Measurements from ENCODE around the gene TTC38. TPM values are rescaled to one million over a fixed set of nuclear protein-coding genes. Genes with fewer than 3 reads are reported as not detected.

Gene TTC38
- total RNA-seq, 1 experiment from 2014 or later = 36.3 TPM

DNA sequence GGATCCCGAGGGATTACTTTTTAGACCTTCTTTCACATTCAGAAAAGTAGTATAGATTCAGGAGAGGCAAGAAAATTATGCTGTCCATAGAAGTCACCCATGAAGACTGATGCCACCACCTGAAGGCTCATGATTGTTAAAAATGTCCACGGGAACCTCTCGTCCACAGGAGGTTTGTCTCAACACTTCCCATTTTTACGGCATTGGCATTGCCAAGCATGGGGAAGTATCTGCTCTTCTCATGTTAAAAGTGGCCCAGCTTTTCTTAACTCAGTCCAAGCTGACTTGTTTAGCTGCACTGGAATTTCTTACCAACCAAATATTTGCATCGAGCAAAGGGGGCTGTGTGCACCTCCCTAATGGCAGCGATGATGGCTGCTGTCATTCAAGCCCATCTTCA, 27.3 kb upstream of the TTC38 start:
- no peak overlapping the region for H3K4me3 ChIP-seq
- 0 out of 2 replicates have a peak, but pooled peaks cover 2% of the 10 kb centered on the region for H3K36me3 ChIP-seq
- DNase-seq = no peak
- H3K27me3 ChIP-seq = no peaks in the 10 kb centered on the region
- H3K9me3 ChIP-seq = no peaks in the 10 kb centered on the region

DNA sequence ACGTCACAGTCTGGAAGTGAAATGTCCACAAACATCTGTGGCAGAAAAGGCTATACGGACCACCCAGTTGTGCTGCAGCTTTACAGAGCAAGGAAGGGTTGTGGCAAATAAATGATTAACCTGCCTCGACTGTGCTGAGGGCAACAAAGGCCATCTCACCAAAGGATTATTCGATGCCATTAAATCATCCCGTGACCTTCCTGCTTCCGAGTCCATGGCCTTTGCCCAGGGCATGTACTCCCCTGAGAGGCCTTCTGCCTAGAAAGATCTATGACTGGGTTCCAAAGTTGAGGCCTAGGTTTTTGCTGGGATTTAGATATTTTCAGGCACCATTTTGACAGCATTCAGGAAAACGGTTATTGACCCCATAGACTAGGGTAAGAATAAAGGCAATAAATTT, 26.9 kb upstream of the TTC38 start:
- DNase-seq = no peak
- no peaks in the 10 kb centered on the region for H3K27me3 ChIP-seq
- H3K36me3 ChIP-seq = 0 out of 2 replicates have a peak, but pooled peaks cover 2% of the 10 kb centered on the region
- H3K4me3 ChIP-seq = no peak overlapping the region
- no peaks in the 10 kb centered on the region for H3K9me3 ChIP-seq

DNA sequence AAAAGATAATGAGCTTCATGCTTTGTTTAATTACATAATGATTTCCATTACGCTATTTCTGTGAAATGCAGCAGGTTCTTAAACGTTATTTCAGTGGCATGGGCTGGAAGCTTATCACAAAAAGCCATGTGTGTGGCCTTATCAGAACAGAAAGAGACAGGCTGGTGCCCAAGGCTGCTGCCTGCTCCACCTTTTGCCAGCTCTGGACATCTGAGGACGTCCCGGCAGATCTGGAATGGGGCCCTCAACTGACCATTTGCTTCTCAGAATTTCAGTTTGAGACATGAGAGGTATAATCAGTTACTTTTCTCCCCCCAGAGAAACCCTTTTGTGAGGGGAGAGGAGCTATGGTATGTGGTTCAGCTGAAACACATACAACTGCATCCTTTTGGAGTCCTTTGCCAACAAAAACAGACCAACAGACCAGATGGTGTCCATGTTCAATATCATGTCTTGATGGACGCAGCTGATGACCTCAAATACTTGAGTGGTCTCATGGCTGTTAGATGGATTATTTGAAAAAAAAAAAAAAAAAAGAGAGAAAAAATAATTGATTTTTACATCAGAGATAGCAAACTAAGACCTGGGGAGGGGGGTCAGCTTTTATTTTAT, 26.3 kb upstream of the TTC38 start:
- Histone ChIP-seq H3K4me3 (no peak overlapping the region), H3K27me3 (no peaks in the 10 kb centered on the region), H3K36me3 (0 out of 2 replicates have a peak, but pooled peaks cover 2% of the 10 kb centered on the region), H3K9me3 (no peaks in the 10 kb centered on the region)
- DNase-seq = no peak

DNA sequence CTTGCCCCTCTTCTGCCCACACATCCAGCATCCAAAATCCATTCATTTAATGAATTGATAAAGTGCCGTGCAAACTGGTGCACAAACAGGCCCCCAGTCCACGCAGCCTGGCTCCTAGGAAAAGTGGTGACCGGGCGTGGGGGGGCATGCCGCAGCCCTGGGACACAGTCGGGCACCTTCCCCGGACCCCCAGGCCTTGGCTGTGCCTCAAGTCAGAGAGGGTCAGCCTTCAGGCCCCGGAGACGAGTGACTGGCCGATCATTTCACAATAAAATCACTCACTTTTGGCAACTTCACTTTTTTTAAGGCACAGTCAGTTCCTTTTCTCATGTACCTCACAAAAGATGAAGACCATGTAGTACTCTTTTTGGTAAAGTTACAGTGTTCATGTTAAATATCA, 25.7 kb upstream of the TTC38 start:
- Histone ChIP-seq H3K36me3 (0 out of 2 replicates have a peak, but pooled peaks cover 2% of the 10 kb centered on the region), H3K4me3 (no peak overlapping the region), H3K27me3 (no peaks in the 10 kb centered on the region), H3K9me3 (no peaks in the 10 kb centered on the region)
- DNase-seq = no peak

DNA sequence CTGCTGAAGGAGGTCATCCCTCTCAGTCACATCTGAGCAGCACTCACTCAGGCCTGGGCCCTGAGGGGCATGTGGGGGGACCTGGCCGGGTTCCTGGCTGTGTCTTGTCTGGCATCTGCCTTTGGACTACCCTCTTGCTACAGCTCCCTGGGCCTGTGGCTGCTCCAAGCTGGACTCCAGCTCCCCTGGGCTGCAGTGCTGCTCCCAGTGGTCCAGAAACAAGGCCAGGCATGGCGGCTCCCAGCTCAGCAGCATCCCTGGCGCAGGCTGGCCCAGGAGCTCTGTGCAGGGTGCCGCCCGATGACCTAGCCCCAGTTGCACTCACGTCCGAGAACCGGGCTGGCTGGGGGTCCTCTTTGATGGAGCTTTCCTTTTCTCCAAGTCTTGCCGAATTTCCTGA, 23.0 kb upstream of the TTC38 start:
- H3K36me3 ChIP-seq = 0 out of 2 replicates have a peak, but pooled peaks cover 2% of the 10 kb centered on the region
- no peaks in the 10 kb centered on the region for H3K27me3 ChIP-seq
- DNase-seq = no peak
- H3K4me3 ChIP-seq = no peak overlapping the region
- no peaks in the 10 kb centered on the region for H3K9me3 ChIP-seq

DNA sequence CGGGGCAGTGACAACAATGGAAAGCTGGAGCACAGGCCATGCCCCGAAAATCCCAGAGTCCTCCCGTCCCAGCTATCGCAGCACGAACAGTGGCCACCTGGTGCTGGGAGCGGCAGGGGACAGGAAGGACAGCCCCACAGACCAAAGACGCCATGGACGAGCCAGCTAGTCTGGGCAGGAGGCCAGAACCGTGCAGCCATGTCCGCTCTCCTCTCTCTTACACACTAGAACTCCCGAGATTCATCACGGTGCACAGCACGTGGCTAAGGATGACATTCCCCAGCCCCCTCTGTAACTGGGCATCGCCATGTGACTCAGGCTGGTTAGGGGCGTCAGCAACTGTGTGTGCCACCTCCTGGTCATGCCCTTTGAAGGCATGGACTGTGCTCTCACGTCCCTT, 22.3 kb upstream of the TTC38 start:
- H3K27me3 ChIP-seq = no peaks in the 10 kb centered on the region
- H3K36me3 ChIP-seq = 0 out of 2 replicates have a peak, but pooled peaks cover 2% of the 10 kb centered on the region
- DNase-seq = no peak
- H3K4me3 ChIP-seq = no peak overlapping the region
- no peaks in the 10 kb centered on the region for H3K9me3 ChIP-seq

DNA sequence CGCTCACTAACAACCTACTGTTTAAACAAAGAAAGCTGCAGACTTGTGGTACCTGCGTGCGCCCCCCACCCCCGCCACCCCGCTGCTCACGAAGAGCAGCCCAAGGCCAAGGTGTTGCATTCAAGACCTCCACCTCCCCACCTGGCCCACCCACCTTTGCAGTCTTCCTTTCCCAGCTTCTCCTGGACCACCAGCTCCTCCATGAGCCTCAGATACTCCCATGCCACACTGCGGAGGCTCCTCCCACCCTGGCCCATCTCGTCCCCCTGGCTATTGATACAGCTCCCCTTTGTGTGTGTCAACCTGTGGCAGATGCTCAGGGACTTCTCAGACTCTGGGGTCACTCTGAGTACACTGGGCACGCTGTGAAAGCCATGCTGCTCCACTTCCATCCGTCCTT, 21.6 kb upstream of the TTC38 start:
- H3K36me3 ChIP-seq = 0 out of 2 replicates have a peak, but pooled peaks cover 2% of the 10 kb centered on the region
- no peak overlapping the region for H3K4me3 ChIP-seq
- DNase-seq = no peak
- H3K27me3 ChIP-seq = no peaks in the 10 kb centered on the region
- H3K9me3 ChIP-seq = no peaks in the 10 kb centered on the region

DNA sequence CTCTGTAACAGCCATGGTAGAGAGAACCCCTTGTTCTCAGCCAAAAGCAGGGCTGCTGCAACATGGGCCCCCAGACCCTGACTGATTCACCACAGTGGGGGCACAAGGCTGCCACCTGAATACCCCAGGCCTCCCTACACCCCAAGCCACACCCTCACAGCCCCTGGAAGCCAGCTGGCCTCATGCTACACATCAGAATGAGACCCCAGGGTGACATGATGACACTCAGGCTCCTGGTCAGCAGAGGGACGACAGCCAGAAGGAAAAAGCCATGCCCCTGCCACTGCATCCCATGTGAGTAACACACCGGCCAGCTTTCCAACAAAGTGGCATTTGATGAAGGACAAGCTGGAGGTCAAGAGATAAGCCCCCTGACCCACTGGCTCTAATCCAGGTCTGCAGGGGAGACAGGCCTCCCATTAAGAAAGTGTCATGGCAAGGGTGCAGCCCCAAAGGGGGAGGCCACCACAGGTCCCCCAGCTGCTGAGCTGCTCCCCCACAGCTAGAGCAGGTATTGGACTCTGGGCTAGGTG, 20.3 kb upstream of the TTC38 start:
- no peak for DNase-seq
- no peak overlapping the region for H3K4me3 ChIP-seq
- H3K9me3 ChIP-seq = no peaks in the 10 kb centered on the region
- H3K27me3 ChIP-seq = no peaks in the 10 kb centered on the region
- H3K36me3 ChIP-seq = 0 out of 2 replicates have a peak, but pooled peaks cover 2% of the 10 kb centered on the region

DNA sequence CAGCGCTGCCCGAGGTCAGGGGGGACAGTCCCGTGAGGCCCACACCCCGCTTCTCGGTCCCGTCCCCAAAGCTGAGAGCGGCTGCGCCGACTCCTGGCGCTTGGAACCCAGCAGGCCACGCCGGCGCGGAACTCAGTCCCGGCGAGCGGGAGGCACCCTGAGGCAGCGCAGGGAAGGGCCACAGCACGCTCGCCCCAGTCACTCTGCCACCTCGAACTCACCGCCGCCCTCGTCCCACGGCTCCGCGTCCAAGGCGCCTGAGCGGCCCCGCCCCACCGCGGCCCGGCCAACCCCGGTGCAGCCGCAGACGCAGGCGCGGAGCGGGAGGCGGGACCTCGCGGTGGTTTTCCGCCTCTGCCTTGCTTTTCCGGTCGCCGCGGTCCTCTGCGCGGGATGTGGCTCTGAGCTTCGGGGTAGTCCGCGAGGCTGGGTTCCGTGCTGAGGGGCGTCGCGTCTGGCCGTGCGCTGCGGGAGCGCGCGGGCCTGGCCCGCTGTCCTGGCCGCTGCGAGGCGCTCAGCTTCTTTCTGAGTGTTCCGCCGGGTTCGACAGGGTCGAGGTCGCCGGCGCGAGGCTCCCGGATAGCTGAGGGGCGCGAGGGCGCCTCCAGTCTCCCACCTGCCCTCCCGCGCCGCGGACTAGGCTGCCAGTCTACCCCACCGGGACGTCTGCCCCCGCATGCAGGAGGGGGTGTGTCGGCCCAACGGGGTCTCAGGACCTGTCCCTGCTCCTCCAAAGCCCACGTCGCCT, 17.6 kb upstream of the TTC38 start, which contains the start of gene CDPF1:
Gene CDPF1 (minus strand): TSS at position 259 of the 748 bp plus-strand sequence. CDS start 2,009 bp downstream, outside the sequence.
- no peaks in the 10 kb centered on the region for H3K36me3 ChIP-seq
- no peaks in the 10 kb centered on the region for H3K9me3 ChIP-seq
- peak; percentile 91 for DNase-seq
- no peaks in the 10 kb centered on the region for H3K27me3 ChIP-seq
- peak within 1 kb of the TSS; percentile 91 for H3K4me3 ChIP-seq

DNA sequence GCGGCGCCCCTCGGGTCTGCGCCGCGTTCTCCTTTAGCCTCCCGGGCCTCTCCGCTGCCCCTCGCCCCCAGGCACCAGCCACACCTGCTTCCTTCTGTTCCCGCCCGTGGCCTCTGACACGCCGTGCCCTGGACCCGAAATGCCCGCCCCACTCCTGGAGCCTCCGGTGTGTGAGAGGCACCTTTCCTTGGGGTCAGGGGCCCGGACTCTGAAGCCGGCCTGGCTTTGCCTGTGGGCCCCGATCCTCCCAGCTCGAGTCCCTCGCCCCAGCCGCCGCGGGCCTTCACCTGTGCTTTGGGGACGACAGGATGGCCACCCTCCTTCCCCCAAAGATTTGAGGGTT, 17.1 kb upstream of the TTC38 start:
- Histone ChIP-seq H3K36me3 (no peaks in the 10 kb centered on the region), H3K4me3 (peak overlapping the region; percentile 91), H3K9me3 (no peaks in the 10 kb centered on the region), H3K27me3 (no peaks in the 10 kb centered on the region)
- DNase-seq = no peak

DNA sequence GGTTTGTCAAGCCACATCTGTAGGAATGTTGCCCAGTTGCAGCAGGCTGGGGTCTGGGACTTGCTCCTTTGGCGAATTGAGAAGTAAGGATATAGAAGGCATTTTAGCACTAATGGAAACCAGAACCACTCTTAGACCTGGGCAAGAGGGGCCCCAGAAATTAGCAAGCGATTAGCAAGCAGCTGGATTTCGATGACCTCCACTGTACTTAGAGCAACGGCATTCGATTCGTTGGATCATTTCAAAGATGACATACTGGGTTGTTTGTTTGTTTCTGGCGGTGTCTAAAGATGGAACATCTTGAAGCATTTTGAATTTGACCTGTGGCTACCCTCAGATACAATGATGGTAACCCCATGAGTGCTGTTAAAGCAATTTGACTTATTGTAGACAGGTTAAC, 16.5 kb upstream of the TTC38 start:
- no peaks in the 10 kb centered on the region for H3K27me3 ChIP-seq
- no peak for DNase-seq
- H3K36me3 ChIP-seq = no peaks in the 10 kb centered on the region
- no peaks in the 10 kb centered on the region for H3K9me3 ChIP-seq
- peak overlapping the region; percentile 91 for H3K4me3 ChIP-seq

DNA sequence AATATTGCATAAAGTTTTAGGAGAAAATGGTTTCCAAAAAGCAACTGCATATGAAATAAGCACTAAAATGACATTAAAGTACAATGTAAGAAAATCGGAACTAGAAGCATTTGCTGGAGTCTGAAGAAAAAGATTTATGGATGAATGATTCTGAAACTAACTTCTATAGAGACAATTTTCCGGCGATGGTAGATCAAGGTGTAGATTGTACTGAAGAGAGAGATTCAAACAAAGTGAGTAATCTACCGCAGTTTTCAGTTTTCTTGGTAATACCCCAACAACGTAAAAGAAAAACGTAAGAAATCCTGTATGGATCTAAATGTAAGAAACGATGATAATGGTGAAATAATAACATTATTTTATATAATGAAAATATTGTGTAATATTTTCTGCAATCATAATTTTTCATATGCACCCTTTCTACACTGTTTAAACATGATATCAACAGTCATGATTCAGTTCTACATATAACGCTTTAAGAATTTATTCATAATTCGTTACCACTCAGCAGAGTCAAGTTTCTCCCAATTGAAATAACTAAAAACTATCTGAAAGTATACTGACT, 15.9 kb upstream of the TTC38 start:
- no peaks in the 10 kb centered on the region for H3K27me3 ChIP-seq
- H3K36me3 ChIP-seq = no peaks in the 10 kb centered on the region
- H3K4me3 ChIP-seq = peak overlapping the region; percentile 91
- no peak for DNase-seq
- H3K9me3 ChIP-seq = no peaks in the 10 kb centered on the region

DNA sequence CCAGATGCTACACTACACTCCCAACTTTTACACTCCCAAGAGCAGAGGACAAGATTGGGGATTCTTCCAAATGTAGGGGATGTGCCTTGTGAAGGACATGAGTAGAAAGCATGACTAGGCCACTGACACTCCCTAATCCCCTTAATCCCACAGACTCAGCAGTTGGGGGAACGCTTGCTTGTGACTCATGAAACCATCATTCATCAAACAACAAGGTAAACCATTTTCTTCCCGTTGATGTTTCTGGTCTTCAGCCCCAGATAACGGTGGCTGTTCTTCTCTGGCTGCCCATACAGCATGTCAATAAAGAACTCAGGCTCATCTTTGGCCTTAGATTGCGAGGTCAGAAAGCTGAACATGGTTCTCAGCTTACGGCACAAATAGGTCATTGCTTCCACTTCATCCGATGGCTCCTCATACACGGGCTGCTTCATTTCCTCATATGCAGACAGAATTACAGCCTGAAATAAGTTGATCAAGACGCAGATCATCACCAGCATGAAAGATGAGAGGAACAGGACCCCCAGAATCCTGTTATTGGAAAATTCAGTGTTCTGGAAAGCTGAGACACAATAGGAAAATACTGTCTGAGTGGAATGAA, 11.3 kb upstream of the TTC38 start:
- H3K36me3 ChIP-seq = no peaks in the 10 kb centered on the region
- peaks cover 5% of the 10 kb centered on the region; the same call in 1 of the 2 replicates for H3K9me3 ChIP-seq
- H3K27me3 ChIP-seq = no peaks in the 10 kb centered on the region
- no peak overlapping the region for H3K4me3 ChIP-seq
- DNase-seq = peak; percentile 24

DNA sequence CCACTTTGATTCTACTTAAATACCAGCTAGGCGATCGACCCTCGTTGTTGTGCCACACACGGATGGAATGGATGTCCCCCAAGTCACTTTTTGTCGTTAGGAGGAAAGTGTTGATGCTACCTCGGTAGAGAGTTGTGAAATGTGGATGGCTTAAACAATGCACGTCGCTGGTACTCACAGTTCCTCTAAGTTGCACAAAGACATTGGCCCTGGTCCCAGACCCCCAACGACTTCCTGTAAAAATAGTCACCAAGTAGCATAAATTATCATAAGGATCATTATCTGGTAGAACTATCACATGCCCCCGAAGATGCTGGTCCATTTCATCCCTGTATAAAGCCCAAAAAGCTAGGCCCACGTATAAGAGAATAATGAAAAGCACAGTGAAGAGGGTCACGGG, 8.4 kb upstream of the TTC38 start:
- Histone ChIP-seq H3K27me3 (no peaks in the 10 kb centered on the region), H3K4me3 (no peak overlapping the region), H3K36me3 (no peaks in the 10 kb centered on the region), H3K9me3 (peaks cover 5% of the 10 kb centered on the region; the same call in 1 of the 2 replicates)
- DNase-seq = no peak

DNA sequence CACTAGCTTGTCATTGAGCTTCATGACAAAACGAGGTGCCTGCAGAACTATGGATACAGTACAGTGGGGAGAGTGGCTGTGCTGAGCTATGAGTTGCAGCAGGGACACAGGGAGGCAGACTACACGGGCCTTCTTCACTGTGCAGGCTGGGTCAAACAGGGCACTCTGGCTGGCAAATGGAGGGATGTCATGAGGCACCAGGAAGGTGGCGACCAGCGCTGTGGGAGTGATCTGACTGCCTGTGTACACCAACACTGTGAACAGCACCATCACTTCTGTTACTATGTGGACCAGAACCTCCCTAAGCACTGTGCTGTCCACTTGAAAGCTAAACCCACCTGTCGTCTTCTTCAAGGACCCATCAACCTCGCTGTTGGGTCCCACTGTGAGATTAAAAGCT, 7.8 kb upstream of the TTC38 start:
- DNase-seq = no peak
- Histone ChIP-seq H3K4me3 (no peak overlapping the region), H3K36me3 (no peaks in the 10 kb centered on the region), H3K9me3 (peaks cover 5% of the 10 kb centered on the region; the same call in 1 of the 2 replicates), H3K27me3 (no peaks in the 10 kb centered on the region)

DNA sequence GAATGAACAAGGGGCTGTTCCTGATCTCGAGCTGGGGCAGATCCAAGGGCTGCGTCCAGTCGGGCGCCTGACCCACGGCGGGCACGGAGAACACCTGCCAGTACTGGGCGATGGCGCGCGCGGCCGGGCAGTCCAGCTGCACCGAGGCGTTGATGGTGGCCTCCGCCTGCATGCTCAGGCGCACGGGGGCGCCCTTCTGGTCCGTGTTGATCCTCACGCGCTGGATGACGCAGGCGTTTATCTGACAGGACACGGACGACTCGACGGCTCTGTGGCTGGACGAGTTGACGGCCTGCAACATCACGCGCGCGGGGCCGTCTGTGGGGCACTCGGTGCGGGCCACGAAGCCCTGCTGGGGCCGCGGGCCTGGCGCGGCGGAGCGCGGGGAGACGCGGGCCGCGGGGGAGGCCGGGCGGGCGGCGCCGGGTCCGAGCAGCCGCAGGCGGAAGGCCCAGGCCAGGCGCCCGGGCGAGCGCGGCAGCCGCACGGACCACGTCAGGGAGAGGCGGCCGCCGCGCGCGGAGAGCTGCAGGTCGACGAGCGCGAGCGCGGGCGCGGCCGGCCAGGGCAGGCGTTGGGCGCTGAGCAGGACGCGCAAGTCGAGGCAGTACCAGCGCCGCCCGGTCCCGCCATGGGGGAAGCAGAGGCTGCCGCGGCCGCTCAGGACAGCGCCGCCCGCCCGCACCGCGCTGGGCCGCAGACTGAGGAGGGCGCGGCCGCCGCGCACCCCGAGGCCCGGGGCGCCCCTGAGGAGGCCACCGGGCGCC, 5.2 kb upstream of the TTC38 start:
- H3K27me3 ChIP-seq = no peaks in the 10 kb centered on the region
- DNase-seq = no peak
- no peak overlapping the region for H3K4me3 ChIP-seq
- no peaks in the 10 kb centered on the region for H3K36me3 ChIP-seq
- H3K9me3 ChIP-seq = peaks cover 5% of the 10 kb centered on the region; the same call in 1 of the 2 replicates

Data from MG63 (cell line).